Activated naive CD4-positive, alpha-beta T cell treated with anti-CD3 and anti-CD28 coated beads, Interleukin-2, amount 50 U/mL, for 24 hours (primary cell): ENCODE measurements around the gene HNRNPA1L2.
"Not testable (repeated sequence)": the region's sequence is repeated elsewhere in the genome, so short reads cannot be mapped to it uniquely, and the experiment has no call there.

Source experiments
- H3K27ac Mint-ChIP-seq: one replicate; pipeline ENCODE4 v1.8.0; 2021; ENCODE audit warnings: mild to moderate bottlenecking, mixed read lengths
- H3K27me3 Mint-ChIP-seq: one replicate; pipeline ENCODE4 v1.8.0; 2021; ENCODE audit warnings: mixed read lengths
- H3K36me3 Mint-ChIP-seq: one replicate; pipeline ENCODE4 v1.8.0; 2021; ENCODE audit warnings: mixed read lengths
- H3K4me1 Mint-ChIP-seq: one replicate; pipeline ENCODE4 v1.8.0; 2021; ENCODE audit warnings: mixed read lengths
- H3K4me3 Mint-ChIP-seq: one replicate; pipeline ENCODE4 v1.8.0; 2021; ENCODE audit warnings: mild to moderate bottlenecking, mixed read lengths
- H3K9me3 Mint-ChIP-seq: one replicate; pipeline ENCODE4 v1.8.0; 2021; ENCODE audit warnings: mixed read lengths

Gene HNRNPA1L2

DNA sequence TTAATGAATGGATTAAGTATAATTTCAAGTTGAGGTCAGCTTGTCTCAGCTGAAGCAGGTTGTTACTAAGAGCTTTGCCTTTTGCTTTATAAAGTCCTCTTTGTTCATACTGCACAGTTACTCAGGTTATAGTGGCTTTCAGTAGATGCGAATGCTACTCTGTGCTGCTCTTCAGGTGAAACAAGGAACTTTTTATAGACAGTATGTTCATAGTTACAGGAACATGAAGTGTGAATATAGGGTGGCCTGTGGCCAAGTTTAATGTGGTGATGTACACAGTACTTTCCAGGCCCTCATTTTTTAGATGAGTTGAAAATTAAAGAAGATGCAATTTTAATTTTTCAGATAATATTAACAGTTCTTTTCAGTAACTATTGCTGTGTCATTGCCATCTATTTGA is 31.2 kb downstream of the HNRNPA1L2 start:
- Mint-ChIP-seq H3K36me3 (peaks cover 18% of the 10 kb centered on the region), H3K4me3 (no peak overlapping the region), H3K4me1 (peaks cover 15% of the 10 kb centered on the region), H3K27ac (no peak overlapping the region), H3K27me3 (no peaks in the 10 kb centered on the region), H3K9me3 (no peaks in the 10 kb centered on the region)

DNA sequence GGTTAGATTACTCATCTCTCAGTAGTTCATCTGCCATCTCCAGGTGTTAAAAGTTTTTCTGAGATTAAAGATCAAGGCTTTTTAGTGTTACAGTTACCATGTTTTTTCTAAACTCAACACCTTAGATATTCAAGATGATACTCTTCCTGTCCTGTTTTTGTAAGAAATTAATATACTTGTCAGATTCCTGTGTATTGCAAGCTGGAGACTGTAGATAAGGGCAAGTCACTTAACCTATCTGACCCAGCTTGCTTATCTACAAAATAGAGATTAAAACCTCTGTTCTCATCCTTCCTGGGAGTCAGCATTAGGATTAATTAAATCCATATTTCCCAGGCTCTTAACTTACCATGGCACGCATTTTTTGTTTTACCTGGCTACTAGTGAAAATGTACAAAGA is 35.6 kb downstream of the HNRNPA1L2 start:
- Mint-ChIP-seq H3K36me3 (peaks cover 24% of the 10 kb centered on the region), H3K4me1 (peaks cover 17% of the 10 kb centered on the region), H3K9me3 (no peaks in the 10 kb centered on the region), H3K27ac (peak overlapping the region; percentile 52), H3K4me3 (no peak overlapping the region), H3K27me3 (no peaks in the 10 kb centered on the region)

DNA sequence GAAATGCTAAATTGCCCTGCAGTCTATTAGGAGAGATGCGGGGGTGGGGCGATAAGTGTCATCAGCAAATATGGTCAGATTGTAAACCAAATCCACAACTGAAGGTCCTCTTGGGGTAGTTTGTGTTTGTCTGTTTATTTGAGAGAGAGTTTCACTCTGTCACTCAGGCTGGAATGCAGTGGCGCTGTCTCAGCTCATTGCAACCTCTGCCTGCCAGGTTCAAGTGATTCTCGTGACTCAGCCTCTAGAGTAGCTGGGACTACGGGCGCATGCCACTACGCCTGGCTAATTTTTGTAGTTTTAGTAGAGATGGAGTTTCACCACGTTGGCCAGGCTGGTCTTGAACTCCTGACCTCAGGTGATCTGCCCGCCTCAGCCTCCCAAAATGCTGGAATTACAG is 43.6 kb downstream of the HNRNPA1L2 start:
- not testable (repeated sequence) for H3K4me3 Mint-ChIP-seq

DNA sequence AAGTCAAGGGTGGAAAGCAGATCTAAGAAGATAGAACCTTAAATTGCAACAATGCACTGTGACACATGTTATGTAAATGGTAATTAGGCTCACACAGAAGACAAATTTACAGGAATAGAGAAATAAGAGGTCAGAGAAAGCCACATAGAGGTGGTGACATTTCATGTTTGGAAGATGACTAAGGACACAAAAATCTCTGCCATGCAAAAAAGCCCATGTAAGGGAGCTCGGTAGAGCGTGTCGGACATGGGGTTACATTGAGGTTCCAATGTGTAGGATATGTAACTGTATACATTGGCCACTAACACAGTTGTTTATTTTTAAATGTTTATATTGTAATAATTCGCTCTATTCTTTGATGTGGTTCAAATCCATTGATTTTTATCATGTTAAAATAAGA is 44.1 kb downstream of the HNRNPA1L2 start:
- no peaks in the 10 kb centered on the region for H3K9me3 Mint-ChIP-seq
- H3K36me3 Mint-ChIP-seq: peaks cover 27% of the 10 kb centered on the region
- H3K27me3 Mint-ChIP-seq: no peaks in the 10 kb centered on the region
- no peak overlapping the region for H3K4me3 Mint-ChIP-seq
- H3K27ac Mint-ChIP-seq: no peak overlapping the region
- H3K4me1 Mint-ChIP-seq: peaks cover 14% of the 10 kb centered on the region

More for the DNA sequence above, 43.6 kb downstream of the HNRNPA1L2 start:
- Mint-ChIP-seq H3K36me3 (peaks cover 25% of the 10 kb centered on the region), H3K4me1 (peaks cover 11% of the 10 kb centered on the region)
- not testable (repeated sequence) for H3K27me3 Mint-ChIP-seq, H3K9me3 Mint-ChIP-seq, H3K27ac Mint-ChIP-seq
